Erythroblast (primary cell): ENCODE results near the gene TMC8.

Experiments
- GATA1 ChIP-seq: IDR thresholded peaks from 2 replicates; pipeline ENCODE4 v1.6.1; 2011; ENCODE audit warnings: low read depth, mild to moderate bottlenecking, control low read depth, low read length, moderate library complexity
- POLR2A ChIP-seq: IDR thresholded peaks from 2 replicates; pipeline ENCODE4 v1.6.1; 2011; ENCODE audit warnings: mild to moderate bottlenecking, low read length

- TF ChIP-seq POLR2A (no peak), GATA1 (no peak)
Measured at GRCh38 chr17:78135858-78136500, 5.4 kb downstream of the TMC8 start.
